Suprapubic skin (tissue), 4 donors: ENCODE measurements around the gene BCKDHB.

Experiments
- CTCF ChIP-seq, 2 donors: fragments of 200-600 bp in 1 of 2; fragments of 450-650 bp in 1 of 2; sonication (generic) in 1 of 2; IDR thresholded peaks; one replicate each; pipeline ENCODE4 v1.5.1; 2016 to 2019; ENCODE audit warnings: antibody characterized with exemption in 2 of 2, mild to moderate bottlenecking in 1 of 2, moderate library complexity in 1 of 2
- EP300 ChIP-seq: sonication (generic); formaldehyde crosslinking; IDR thresholded peaks from one replicate; pipeline ENCODE4 v1.6.1; 2017; ENCODE audit warnings: antibody characterized with exemption
- POLR2A ChIP-seq, 2 donors: fragments of 450-650 bp; IDR thresholded peaks; one replicate each; pipeline ENCODE4 v1.6.1; 2017; ENCODE audit warnings: antibody characterized with exemption in 2 of 2, mild to moderate bottlenecking in 2 of 2, moderate library complexity in 2 of 2
- POLR2AphosphoS5 ChIP-seq, 3 donors: sonication (generic); formaldehyde crosslinking; IDR thresholded peaks; one replicate each; pipeline ENCODE4 v1.6.1; 2017; ENCODE audit warnings: antibody characterized with exemption in 3 of 3

- TF ChIP-seq POLR2A (IDR thresholded peaks at IDR 0.05) (peak in 1 of 2 donors; percentile 65), CTCF (IDR thresholded peaks at IDR 0.05) (no peak), POLR2AphosphoS5 (IDR thresholded peaks at IDR 0.05) (peak in 1 of 3 donors; percentile 53), EP300 (no peak)
Observed at GRCh38 chr6:80106418-80107235, at the start of gene BCKDHB.
